PC-3 (cell line): ENCODE results near the gene KAZN.

ENCODE experiments used
- EZH2 ChIP-seq: fragments of 300-600 bp; sonication (generic); IDR thresholded peaks from one replicate; pipeline ENCODE4 v1.6.1; 2017; ENCODE audit warnings: antibody characterized with exemption, mild to moderate bottlenecking, low read length; ENCODE audit not compliant: unreplicated experiment
- TF ChIP-seq, protein P1 (sequence below): fragments of 300-600 bp; sonication (generic); conservative IDR thresholded peaks from 2 replicates; pipeline ENCODE4 v1.5.1; 2017; ENCODE audit warnings: antibody characterized with exemption, low read depth, mild to moderate bottlenecking, low read length

DNA sequence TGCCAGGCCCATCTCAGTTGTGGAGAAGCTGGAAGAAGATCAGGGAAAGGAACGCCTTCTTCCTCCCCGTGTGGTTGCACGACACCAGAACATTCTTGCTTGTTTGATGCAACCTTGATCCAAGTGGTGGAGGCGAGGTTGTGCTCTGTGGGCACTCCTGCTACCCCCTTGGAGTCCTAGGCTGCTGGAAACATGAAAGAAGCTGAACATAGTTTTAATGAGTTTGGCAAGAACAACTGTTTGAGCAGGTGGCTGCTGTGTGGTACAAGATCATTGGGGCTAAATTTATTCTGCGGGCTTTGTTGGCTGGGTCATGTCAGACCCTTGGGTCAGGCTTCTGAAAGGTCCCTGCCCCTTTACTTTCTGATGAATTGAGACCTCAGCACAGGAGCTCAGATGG is 5.9 kb downstream of the KAZN start:
- TF ChIP-seq EZH2 = no peak
- TF ChIP-seq, protein P1, sequence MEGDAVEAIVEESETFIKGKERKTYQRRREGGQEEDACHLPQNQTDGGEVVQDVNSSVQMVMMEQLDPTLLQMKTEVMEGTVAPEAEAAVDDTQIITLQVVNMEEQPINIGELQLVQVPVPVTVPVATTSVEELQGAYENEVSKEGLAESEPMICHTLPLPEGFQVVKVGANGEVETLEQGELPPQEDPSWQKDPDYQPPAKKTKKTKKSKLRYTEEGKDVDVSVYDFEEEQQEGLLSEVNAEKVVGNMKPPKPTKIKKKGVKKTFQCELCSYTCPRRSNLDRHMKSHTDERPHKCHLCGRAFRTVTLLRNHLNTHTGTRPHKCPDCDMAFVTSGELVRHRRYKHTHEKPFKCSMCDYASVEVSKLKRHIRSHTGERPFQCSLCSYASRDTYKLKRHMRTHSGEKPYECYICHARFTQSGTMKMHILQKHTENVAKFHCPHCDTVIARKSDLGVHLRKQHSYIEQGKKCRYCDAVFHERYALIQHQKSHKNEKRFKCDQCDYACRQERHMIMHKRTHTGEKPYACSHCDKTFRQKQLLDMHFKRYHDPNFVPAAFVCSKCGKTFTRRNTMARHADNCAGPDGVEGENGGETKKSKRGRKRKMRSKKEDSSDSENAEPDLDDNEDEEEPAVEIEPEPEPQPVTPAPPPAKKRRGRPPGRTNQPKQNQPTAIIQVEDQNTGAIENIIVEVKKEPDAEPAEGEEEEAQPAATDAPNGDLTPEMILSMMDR = no peak
